ENCODE results near the gene PEA15. TPM values are rescaled to one million over a fixed set of nuclear protein-coding genes. Genes with fewer than 3 reads are reported as not detected.

The PEA15 gene
- total RNA-seq, 1 donor from 2014 or later, result 325 TPM

- no peak for TF ChIP-seq CTCF (IDR thresholded peaks at IDR 0.05)
Measured at GRCh38 chr1:160193832-160194736, 11.1 kb upstream of the PEA15 start.

GRCh38 chr1:160194737-160195059 is 10.5 kb upstream of the PEA15 start:
- H3K27ac Mint-ChIP-seq (ENCODE audit: unreplicated experiment), result no peak overlapping the region
- no peak overlapping the region for H3K4me3 Mint-ChIP-seq (ENCODE audit: unreplicated experiment)
- no peaks in the 10 kb centered on the region for H3K36me3 Mint-ChIP-seq (ENCODE audit: low read depth)
- no peak for TF ChIP-seq CTCF (IDR thresholded peaks at IDR 0.05)
- DNase-seq (ENCODE audit: low spot score), result no peak
- no peaks in the 10 kb centered on the region for H3K27me3 Mint-ChIP-seq (ENCODE audit: low read depth)
- peaks cover 6% of the 10 kb centered on the region for H3K4me1 Mint-ChIP-seq (ENCODE audit: low read depth)
- H3K9me3 Mint-ChIP-seq (ENCODE audit: low read depth), result no peaks in the 10 kb centered on the region

More at GRCh38 chr1:160193832-160194736, 11.1 kb upstream of the PEA15 start:
- H3K4me3 Mint-ChIP-seq (ENCODE audit: unreplicated experiment), result no peak overlapping the region
- no peaks in the 10 kb centered on the region for H3K36me3 Mint-ChIP-seq (ENCODE audit: low read depth)
- no peaks in the 10 kb centered on the region for H3K9me3 Mint-ChIP-seq (ENCODE audit: low read depth)
- no peak for DNase-seq (ENCODE audit: low spot score)
- H3K4me1 Mint-ChIP-seq (ENCODE audit: low read depth), result peaks cover 10% of the 10 kb centered on the region
- no peak overlapping the region for H3K27ac Mint-ChIP-seq (ENCODE audit: unreplicated experiment)
- no peaks in the 10 kb centered on the region for H3K27me3 Mint-ChIP-seq (ENCODE audit: low read depth)

- TF ChIP-seq CTCF (IDR thresholded peaks at IDR 0.05), result no peak
- no peak for DNase-seq (ENCODE audit: low spot score)
- Mint-ChIP-seq H3K4me3 (ENCODE audit: unreplicated experiment) (no peak overlapping the region), H3K27ac (ENCODE audit: unreplicated experiment) (no peak overlapping the region), H3K9me3 (ENCODE audit: low read depth) (no peaks in the 10 kb centered on the region), H3K27me3 (ENCODE audit: low read depth) (no peaks in the 10 kb centered on the region), H3K4me1 (ENCODE audit: low read depth) (no peaks in the 10 kb centered on the region), H3K36me3 (ENCODE audit: low read depth) (no peaks in the 10 kb centered on the region)
Measured at GRCh38 chr1:160196143-160196542, 9.0 kb upstream of the PEA15 start.

- no peak for DNase-seq (ENCODE audit: low spot score)
- Mint-ChIP-seq H3K4me3 (ENCODE audit: unreplicated experiment) (no peak overlapping the region), H3K27ac (ENCODE audit: unreplicated experiment) (no peak overlapping the region), H3K9me3 (ENCODE audit: low read depth) (no peaks in the 10 kb centered on the region), H3K27me3 (ENCODE audit: low read depth) (no peaks in the 10 kb centered on the region), H3K4me1 (ENCODE audit: low read depth) (no peaks in the 10 kb centered on the region), H3K36me3 (ENCODE audit: low read depth) (no peaks in the 10 kb centered on the region)
- no peak for TF ChIP-seq CTCF (IDR thresholded peaks at IDR 0.05)
Measured at GRCh38 chr1:160197231-160197630, 8.0 kb upstream of the PEA15 start.

- H3K27ac Mint-ChIP-seq (ENCODE audit: unreplicated experiment), result no peak overlapping the region
- H3K4me3 Mint-ChIP-seq (ENCODE audit: unreplicated experiment), result no peak overlapping the region
- no peak for DNase-seq (ENCODE audit: low spot score)
Measured at GRCh38 chr1:160200786-160201185, 4.4 kb upstream of the PEA15 start.

More at GRCh38 chr1:160200786-160201185, 4.4 kb upstream of the PEA15 start:
- TF ChIP-seq CTCF (IDR thresholded peaks at IDR 0.05), result no peak
- Mint-ChIP-seq H3K9me3 (ENCODE audit: low read depth) (no peaks in the 10 kb centered on the region), H3K4me1 (ENCODE audit: low read depth) (peaks cover 10% of the 10 kb centered on the region), H3K36me3 (ENCODE audit: low read depth) (no peaks in the 10 kb centered on the region), H3K27me3 (ENCODE audit: low read depth) (no peaks in the 10 kb centered on the region)
